ENCODE data around the gene CPNE5. TPM values are rescaled to one million over a fixed set of nuclear protein-coding genes. Genes with fewer than 3 reads are reported as not detected.

The CPNE5 gene
- polyA plus RNA-seq, 3 donors = 0.47 to 0.85 (median 0.82) TPM

DNA sequence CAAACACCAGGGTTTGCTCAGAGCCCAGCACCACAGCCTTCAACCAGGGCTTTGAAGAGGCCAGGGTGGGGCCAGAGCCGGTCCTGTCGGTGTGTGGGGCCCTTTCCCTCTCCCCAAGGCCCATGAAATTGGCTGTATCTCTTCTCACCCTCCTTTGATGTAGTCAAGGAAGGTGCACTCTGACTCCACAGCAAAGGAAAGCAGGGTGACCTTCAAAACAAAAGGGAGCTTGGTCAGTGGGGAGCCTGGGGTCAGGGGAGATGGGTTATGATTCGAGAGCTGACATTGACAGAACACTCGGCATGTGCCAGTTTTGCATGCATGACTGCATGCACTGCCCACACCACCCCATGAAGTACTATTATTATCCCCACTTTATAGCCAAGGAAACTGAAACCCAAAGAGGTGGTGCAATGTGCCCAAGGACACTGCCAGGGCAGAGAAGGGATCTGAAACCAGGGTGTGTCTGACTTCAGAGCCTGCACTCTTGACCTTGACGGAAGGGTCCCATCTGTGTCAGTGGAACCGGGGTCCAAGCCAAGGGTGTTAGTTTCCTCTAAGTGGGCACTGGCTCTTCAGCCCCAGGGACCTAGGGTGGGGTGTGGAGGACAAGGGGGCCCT, 86.2 kb downstream of the CPNE5 start:
- 0% methylated on average over 3 of the region's 6 CpGs for WGBS (ENCODE audit: insufficient coverage)
- H3K4me3 Mint-ChIP-seq = peak overlapping the region; percentile 47 to 51
- intact Hi-C loops (cut with micrococcal nuclease) = loop anchor here in 1 of 2 donors (2.0 kb wide), 1 partner anchor 26 kb away; no protein-coding TSS in a partner anchor
- H4K20me1 ChIP-seq (ENCODE audit: insufficient read depth, low read length) = no peaks in the 10 kb centered on the region
- peak overlapping the region; percentile 35 for H3K4me2 ChIP-seq (replicated peaks; ENCODE audit: extremely low read depth, low read length, poor library complexity, severe bottlenecking)
- H3K9ac ChIP-seq (ENCODE audit: insufficient read depth, low read length, poor library complexity, severe bottlenecking) = peak overlapping the region; percentile 72
- peaks cover 13% of the 10 kb centered on the region in 2 donors for H3K36me3 Mint-ChIP-seq
- peak; percentile 90 to 93 (median 92) for DNase-seq
- H3K9me3 Mint-ChIP-seq = peaks cover 13 to 26% (median 20%) of the 10 kb centered on the region in 7 donors
- H3K27ac Mint-ChIP-seq = peak overlapping the region; percentile 97 to 100 (median 98)
- H3K79me2 ChIP-seq (ENCODE audit: insufficient read depth, low read length) = no peaks in the 10 kb centered on the region
- peaks cover 69% of the 10 kb centered on the region for H3K4me1 Mint-ChIP-seq
- no peaks in the 10 kb centered on the region for H3K36me3 ChIP-seq (replicated peaks in 1 of 2; ENCODE audit: control insufficient read depth in 1 of 2, insufficient read depth in 2 of 2, low read length in 2 of 2)
- H3K27me3 ChIP-seq (ENCODE audit: control insufficient read depth in 2 of 2, insufficient read depth in 2 of 2, low read length in 2 of 2) = no peaks in the 10 kb centered on the region
- H3K9me3 ChIP-seq (replicated peaks in 1 of 2; ENCODE audit: control insufficient read depth in 1 of 2, insufficient read depth in 1 of 2, low read length in 2 of 2) = peaks cover 18 to 23% of the 10 kb centered on the region in 2 donors
- H2AFZ ChIP-seq (ENCODE audit: insufficient read depth, low read depth, low read length, poor library complexity, severe bottlenecking) = no peak overlapping the region
- peak overlapping the region; percentile 97 to 98 for H3K27ac ChIP-seq (ENCODE audit: low read depth in 1 of 2, low read length in 2 of 2)
- TF ChIP-seq, protein P1, sequence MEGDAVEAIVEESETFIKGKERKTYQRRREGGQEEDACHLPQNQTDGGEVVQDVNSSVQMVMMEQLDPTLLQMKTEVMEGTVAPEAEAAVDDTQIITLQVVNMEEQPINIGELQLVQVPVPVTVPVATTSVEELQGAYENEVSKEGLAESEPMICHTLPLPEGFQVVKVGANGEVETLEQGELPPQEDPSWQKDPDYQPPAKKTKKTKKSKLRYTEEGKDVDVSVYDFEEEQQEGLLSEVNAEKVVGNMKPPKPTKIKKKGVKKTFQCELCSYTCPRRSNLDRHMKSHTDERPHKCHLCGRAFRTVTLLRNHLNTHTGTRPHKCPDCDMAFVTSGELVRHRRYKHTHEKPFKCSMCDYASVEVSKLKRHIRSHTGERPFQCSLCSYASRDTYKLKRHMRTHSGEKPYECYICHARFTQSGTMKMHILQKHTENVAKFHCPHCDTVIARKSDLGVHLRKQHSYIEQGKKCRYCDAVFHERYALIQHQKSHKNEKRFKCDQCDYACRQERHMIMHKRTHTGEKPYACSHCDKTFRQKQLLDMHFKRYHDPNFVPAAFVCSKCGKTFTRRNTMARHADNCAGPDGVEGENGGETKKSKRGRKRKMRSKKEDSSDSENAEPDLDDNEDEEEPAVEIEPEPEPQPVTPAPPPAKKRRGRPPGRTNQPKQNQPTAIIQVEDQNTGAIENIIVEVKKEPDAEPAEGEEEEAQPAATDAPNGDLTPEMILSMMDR (IDR thresholded peaks at IDR 0.05) = no peak
- H3K27me3 Mint-ChIP-seq (ENCODE audit: low read depth in 3 of 3) = peaks cover 0 to 2% (median 1%) of the 10 kb centered on the region in 3 donors
- H3K4me3 ChIP-seq (replicated peaks in 1 of 3; ENCODE audit: low read depth in 2 of 3, low read length in 3 of 3) = peak overlapping the region in 1 of 3 experiments; percentile 29
- H3K4me1 ChIP-seq (ENCODE audit: control insufficient read depth in 1 of 2, insufficient read depth in 2 of 2, low read length in 2 of 2) = peaks cover 69 to 71% of the 10 kb centered on the region in 2 donors

DNA sequence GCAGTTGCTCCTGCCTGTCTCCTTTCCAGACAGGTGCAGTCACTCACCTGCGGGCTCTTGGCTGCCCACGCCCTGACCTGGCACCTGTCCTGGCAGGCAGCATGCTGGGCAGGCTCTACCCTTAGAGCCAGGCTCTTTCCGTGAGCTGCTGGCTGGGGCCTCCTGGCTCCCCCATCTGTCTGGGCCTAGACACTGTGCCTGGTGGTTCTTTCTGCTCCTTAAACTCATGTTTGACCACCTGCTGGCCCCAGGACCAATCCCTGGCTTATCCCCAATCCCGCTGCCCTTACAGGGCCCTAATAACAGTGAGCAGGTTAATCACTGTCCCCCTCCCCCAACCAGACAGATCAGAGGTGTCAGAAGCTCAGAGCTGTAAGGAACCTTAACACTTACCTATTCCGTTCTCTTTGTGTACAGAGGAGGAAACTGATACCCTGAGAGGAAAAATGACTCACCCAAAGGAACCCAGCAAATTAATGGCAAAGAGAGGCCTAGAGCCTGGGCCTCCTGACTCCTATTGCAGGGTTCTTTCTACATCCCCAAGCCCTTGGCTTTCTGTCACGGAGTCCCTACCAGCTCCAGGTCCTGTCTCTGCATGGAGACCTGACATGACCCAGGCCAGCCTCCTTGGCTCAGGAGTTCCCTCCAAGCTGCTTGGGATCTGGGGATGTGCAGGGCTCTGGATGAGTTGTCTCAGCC, 86.9 kb downstream of the CPNE5 start:
- peaks cover 18 to 24% of the 10 kb centered on the region in 2 donors for H3K9me3 ChIP-seq (replicated peaks in 1 of 2; ENCODE audit: control insufficient read depth in 1 of 2, insufficient read depth in 1 of 2, low read length in 2 of 2)
- H3K27ac Mint-ChIP-seq = peak overlapping the region; percentile 97 to 100 (median 98)
- intact Hi-C loops (cut with micrococcal nuclease) = loop anchor here in 1 of 2 donors (2.0 kb wide), 1 partner anchor 26 kb away; no protein-coding TSS in a partner anchor
- peaks cover 10 to 13% of the 10 kb centered on the region in 2 donors for H3K36me3 Mint-ChIP-seq
- H4K20me1 ChIP-seq (ENCODE audit: insufficient read depth, low read length) = no peaks in the 10 kb centered on the region
- H3K4me1 ChIP-seq (ENCODE audit: control insufficient read depth in 1 of 2, insufficient read depth in 2 of 2, low read length in 2 of 2) = peaks cover 62 to 65% of the 10 kb centered on the region in 2 donors
- no peaks in the 10 kb centered on the region for H3K36me3 ChIP-seq (replicated peaks in 1 of 2; ENCODE audit: control insufficient read depth in 1 of 2, insufficient read depth in 2 of 2, low read length in 2 of 2)
- peaks cover 13 to 27% (median 20%) of the 10 kb centered on the region in 7 donors for H3K9me3 Mint-ChIP-seq
- TF ChIP-seq, protein P1 (IDR thresholded peaks at IDR 0.05) = no peak
- H3K4me3 Mint-ChIP-seq = peak overlapping the region in 1 of 2 donors; percentile 55
- WGBS (ENCODE audit: insufficient coverage) = 75% methylated on average over 4 of the region's 6 CpGs
- H3K4me2 ChIP-seq (replicated peaks; ENCODE audit: extremely low read depth, low read length, poor library complexity, severe bottlenecking) = peak overlapping the region; percentile 6
- H3K27ac ChIP-seq (ENCODE audit: low read depth in 1 of 2, low read length in 2 of 2) = peak overlapping the region; percentile 97 to 98
- H3K79me2 ChIP-seq (ENCODE audit: insufficient read depth, low read length) = no peaks in the 10 kb centered on the region
- H3K27me3 ChIP-seq (ENCODE audit: control insufficient read depth in 2 of 2, insufficient read depth in 2 of 2, low read length in 2 of 2) = no peaks in the 10 kb centered on the region
- peak; percentile 46 to 82 (median 74) for DNase-seq
- H3K9ac ChIP-seq (ENCODE audit: insufficient read depth, low read length, poor library complexity, severe bottlenecking) = peak overlapping the region; percentile 72
- H3K4me3 ChIP-seq (replicated peaks in 1 of 3; ENCODE audit: low read depth in 2 of 3, low read length in 3 of 3) = peak overlapping the region in 1 of 3 experiments; percentile 6
- H2AFZ ChIP-seq (ENCODE audit: insufficient read depth, low read depth, low read length, poor library complexity, severe bottlenecking) = no peak overlapping the region
- peaks cover 62% of the 10 kb centered on the region for H3K4me1 Mint-ChIP-seq
- H3K27me3 Mint-ChIP-seq (ENCODE audit: low read depth in 3 of 3) = peaks cover 0 to 2% (median 1%) of the 10 kb centered on the region in 3 donors

Data from CD14-positive monocyte (primary cell).